ENCODE results near the gene DLG5.

DLG5 gene

GRCh38 chr10:77926566-77927401, at the start of gene DLG5:
TSS of gene DLG5 (minus strand) at chr10:77926755. CDS start at chr10:77926520, 235 bp downstream.
- DNase-seq, result no peak

GRCh38 chr10:77975086-77975666, 48.6 kb upstream of the DLG5 start:
- no peak for DNase-seq

GRCh38 chr10:77974396-77975074, 48.0 kb upstream of the DLG5 start:
- no peak for DNase-seq

DNA sequence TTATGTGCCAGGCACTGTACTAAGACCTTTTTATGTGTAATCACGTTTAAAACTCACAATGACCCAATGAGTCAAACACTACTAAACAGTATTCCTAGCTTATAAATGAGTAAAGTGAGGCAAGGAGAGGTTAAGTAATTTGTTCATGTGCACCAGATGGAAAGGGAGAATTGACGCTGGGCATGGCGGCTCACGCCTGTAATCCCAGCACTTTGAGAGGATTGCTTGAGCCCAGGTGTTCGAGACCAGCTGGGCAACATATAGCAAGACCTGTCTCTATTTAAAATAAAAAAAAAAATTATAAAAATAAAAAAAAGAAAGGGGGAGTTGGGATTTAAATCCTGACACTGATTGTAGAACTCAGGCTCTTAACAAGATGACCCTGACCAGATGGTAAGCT, 46.7 kb upstream of the DLG5 start:
- DNase-seq, result no peak

GRCh38 chr10:77972148-77972547, 45.6 kb upstream of the DLG5 start:
- no peak for DNase-seq

GRCh38 chr10:77971804-77972144, 45.2 kb upstream of the DLG5 start:
- DNase-seq, result no peak

DNA sequence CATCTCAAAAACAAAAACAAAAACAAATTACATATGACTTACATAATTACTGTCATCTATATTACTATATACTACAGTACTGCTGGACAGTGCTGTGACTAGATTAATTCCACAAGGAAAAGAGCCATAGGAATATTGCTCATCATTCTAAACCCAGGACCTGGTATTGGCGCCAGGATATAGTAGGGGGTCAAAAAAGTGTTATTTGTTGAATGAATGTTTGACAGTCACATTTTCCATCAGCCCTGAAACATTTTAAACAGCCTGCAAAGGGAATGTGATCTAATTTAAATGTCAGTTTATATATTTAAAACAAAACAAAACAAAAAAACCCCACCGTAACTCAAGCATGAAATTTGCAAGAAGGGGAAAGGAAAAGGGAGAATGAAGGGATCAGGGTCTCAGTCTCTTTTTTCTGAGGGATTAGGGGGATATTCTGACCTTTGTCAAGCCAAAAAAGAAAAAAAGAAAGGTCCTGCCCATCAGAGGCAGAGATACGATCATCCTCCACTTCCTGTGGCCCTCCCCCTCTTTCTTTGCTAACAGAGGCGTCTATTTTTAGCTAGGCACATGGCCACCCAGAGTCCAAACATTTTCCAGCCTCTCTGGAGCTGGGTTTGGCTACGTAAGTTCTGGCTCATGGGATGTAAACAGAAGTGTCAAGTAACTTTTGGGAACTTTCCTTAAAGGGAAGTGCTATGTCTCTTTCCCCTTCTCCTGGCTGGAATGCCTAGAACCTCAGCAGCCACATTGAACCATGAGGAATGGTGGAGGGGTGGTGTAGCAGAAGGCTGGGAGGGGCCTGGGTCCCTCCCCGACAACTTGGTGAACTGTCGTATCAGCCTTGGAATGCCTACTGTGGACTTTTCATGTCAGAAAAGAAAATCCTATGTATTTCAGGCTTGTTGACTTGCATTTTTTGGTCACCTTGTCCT, 44.6 kb upstream of the DLG5 start:
- peak in 1 of 2 donors; percentile 12 for DNase-seq

GRCh38 chr10:77969114-77969513, 42.6 kb upstream of the DLG5 start:
- no peak for DNase-seq

GRCh38 chr10:77967611-77968022, 41.1 kb upstream of the DLG5 start:
- no peak for DNase-seq

DNA sequence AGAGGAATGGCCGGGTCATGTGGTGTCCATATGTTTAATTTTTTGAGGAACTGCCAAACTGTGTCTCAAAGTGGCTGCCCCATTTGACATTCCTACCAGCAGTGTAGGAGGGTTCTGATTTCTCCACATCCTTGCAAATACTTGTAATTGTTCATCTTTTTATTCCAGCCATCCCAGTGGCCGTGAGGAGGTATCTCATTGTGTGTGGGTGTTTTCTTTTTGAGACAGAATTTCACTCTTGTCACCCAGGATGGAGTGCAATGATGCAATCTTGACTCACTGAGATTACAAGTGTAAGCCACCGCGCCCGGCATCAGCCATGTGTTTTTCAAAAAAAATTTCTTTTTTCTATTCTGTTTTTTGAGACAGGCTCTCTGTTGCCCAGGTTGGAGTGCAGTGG, 38.7 kb upstream of the DLG5 start:
- DNase-seq, result no peak

GRCh38 chr10:77964811-77965210, 38.3 kb upstream of the DLG5 start:
- no peak for DNase-seq

GRCh38 chr10:77963901-77964300, 37.3 kb upstream of the DLG5 start:
- no peak for DNase-seq

GRCh38 chr10:77962350-77963146, 36.0 kb upstream of the DLG5 start:
- DNase-seq, result no peak

DNA sequence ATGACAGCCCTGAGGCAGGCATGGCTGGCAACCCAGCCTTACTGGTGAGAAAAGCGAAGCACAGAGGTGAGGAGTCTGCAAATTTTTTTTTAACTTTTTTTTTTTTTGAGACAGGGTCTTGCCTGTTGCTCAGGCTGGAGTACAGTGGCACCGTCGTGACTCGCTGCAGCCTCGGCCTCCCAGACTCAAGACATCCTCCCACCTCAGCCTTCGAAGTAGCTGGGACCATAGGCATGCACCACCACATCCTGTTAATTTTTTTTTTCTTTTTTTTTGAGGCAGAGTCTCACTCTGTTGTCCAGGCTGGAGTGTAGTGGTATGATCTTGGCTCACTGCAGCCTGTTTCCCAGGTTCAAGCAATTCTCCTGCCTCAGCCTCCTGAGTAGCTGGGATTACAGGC, 35.1 kb upstream of the DLG5 start:
- DNase-seq, result no peak

DNA sequence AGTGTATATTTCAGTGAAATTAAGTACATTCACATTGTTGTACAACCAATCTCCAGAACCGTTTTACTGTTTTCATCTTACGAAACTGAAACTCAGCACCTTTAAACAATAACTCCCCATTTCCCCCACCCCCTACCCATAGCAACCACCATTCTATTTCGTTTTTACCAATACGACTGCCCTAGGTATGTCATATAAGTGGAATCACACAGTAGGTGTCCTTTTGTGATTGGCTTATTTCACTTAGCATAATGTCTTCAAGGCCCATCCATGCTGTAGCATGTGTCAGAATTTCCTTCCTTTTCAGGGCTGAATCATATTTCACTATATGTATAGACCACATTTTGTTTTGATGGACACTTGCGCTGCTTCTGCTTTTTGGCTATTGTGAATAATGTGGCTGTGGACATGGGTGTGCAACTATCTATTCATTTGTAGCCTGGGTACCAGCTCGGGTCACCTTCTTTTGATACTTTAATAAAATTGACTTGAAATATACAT, 34.3 kb upstream of the DLG5 start:
- DNase-seq, result no peak

DNA sequence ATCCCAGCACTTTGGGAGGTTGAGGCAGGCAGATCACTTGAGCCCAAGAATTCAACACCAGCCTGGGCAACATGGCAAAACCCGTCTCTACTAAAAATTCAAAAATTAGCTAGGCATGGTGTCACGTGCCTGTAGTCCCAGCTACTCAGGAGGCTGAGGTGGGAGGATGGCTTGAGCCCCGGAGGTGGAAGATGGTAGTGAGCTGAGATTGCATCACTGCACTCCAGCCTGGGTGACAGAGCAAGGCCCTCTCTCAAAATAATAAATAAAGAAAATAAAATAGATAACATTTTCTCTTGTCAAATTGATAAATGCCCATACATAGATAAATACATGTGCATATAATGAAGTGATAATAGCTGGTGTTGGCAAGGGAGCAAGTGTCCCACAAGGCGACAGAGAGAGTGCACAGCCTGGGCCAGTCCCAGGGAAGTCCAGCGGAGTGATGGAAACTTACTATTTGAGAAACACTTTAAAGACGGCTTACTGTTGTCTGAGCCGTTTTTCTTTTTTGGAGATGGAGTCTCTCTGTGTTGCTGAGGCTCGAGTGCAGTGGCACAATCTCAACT, 33.4 kb upstream of the DLG5 start:
- DNase-seq, result no peak

DNA sequence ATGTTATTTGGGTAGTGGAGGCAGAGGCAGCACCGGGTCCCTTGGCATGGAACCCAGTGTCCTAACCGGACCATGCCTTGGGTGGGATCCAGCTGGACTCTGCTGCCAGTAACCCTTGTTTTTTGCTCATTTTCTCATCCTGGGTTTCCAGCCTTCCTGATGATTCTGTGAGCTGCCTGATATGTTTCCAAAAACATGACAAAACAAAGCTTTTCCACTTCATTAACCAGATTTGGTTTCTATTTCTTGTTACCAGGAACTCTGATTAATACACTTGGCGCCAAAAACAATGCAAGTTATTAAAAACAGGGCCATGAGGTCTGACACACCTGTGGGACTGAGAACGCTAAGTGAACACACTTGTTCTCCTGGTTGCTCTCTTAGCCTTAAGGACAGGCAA, 32.8 kb upstream of the DLG5 start:
- DNase-seq, result no peak

DNA sequence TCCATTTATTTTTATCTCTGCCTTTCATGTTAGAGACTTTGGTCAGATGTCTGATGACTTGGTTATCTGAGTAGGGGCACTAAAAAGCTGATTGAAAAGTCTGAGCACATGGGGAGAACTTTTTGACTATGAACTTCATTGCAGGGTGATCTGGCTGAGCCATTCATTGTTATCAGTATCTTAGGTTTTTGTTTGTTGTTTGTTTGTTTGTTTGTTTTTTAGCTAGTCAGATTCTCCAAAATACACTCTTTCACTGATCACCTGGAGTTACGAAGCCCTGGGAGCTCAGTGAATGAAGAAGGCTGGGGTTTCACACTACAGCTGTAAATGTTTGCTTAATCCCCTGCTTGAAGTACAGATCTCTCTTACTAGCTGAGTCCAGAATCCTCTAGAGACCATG, 28.6 kb upstream of the DLG5 start:
- no peak for DNase-seq

DNA sequence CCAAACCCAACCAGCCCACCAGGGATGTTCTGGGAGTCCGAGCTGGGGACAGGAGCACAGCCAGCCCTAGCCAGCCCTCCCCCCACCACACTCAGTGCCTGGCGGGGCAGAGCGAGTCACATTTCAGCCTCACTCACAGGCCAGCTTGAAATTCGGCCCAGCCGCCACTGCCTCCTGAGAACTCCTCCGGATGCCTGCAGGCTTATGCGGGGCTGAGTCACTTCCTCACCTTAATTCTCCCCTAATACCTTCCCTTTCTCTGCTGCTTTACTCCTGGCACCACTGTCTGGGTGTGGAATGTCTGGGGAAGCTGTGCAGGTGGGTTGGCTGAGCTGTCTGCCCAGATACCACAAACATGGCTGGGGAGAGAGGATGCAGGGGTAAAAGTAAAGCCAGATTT, 22.6 kb upstream of the DLG5 start:
- no peak for DNase-seq

GRCh38 chr10:77946084-77946483, 19.5 kb upstream of the DLG5 start:
- no peak for DNase-seq

DNA sequence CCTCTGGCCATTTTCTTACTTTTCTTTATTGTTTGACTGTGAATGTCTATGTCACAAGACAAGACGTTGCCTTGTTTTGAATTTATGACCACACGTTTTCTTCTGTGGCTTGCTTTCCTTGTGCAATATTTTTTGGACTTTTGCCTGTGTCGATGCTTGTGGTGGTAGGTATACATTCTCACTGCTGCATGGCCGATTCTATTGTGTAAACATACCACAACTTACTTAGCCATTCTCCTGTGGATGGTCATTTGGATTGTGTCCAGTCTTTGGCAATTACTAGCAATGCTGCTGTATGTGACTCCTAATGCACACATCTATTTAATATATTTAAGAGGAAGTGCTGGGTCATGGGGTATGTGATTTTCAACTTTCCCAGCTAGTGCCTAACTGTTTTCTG, 18.0 kb upstream of the DLG5 start:
- no peak for DNase-seq

All from bone marrow (tissue), 2 donors.